Right cardiac atrium (tissue), 5 donors: ENCODE data around the gene ARL6IP5. TPM values are rescaled to one million over a fixed set of nuclear protein-coding genes. Genes with fewer than 3 reads are reported as not detected.
A peak's percentile ranks its signal among the peaks of the same experiment; 100 is the strongest.

ENCODE experiments used
- ATAC-seq, 2 donors: fragments of 200-7000 bp; cut with Tn5 transposase; one replicate each; pipeline versions ENCODE4 v1.8.0 to v1.9.1; 2020; ENCODE audit warnings: moderate library complexity in 2 of 2, mild to moderate bottlenecking in 1 of 2
- DNase-seq, 3 donors: peaks; one replicate each; pipeline ENCODE4 v3.0.0-alpha.2; 2020
- H3K27ac ChIP-seq: one replicate; pipeline ENCODE4 v1.5.1; 2013; ENCODE audit warnings: mild to moderate bottlenecking, low read length, control low read depth, moderate library complexity
- H3K27me3 ChIP-seq: one replicate; pipeline ENCODE4 v1.6.1; 2013; ENCODE audit not compliant: control insufficient read depth, insufficient read depth
- H3K4me1 ChIP-seq: one replicate; pipeline ENCODE4 v1.6.1; 2013; ENCODE audit warnings: low read length; ENCODE audit not compliant: control insufficient read depth, insufficient read depth
- H3K4me3 ChIP-seq: one replicate; pipeline ENCODE4 v1.5.1; 2013; ENCODE audit warnings: low read length, control low read depth
- H3K9me3 ChIP-seq: one replicate; pipeline ENCODE4 v1.6.1; 2013; ENCODE audit warnings: low read length; ENCODE audit not compliant: control insufficient read depth
- WGBS: extraction: QIAGEN DNeasy Blood & Tissue Kit; methylation state at CpG from one replicate; pipeline ENCODE4 v1.1.7; 2013; 5-methylcytosine and 5-hydroxymethylcytosine counted together
- intact Hi-C, 4 donors: fragments of 100-400 bp; cut with DNase I; formaldehyde crosslinking; loops; one replicate each; pipeline versions ENCODE4 v1.11.0 to v1.14.0; 2022 to 2023
- polyA plus RNA-seq: library from polyadenylated mRNA; stranded (reverse); fragments of 200-250 nt; gene quantifications from one replicate; pipeline ENCODE4 v1.2.3, GENCODE V29; 2013
- total RNA-seq, 4 donors: library from RNA; stranded (reverse); fragmentation: NEBNext Ultra II Directional; extraction: Animal tissue kit (Norgen Biotek cat#: 25700); gene quantifications; one replicate each; pipeline ENCODE4 v1.2.1, GENCODE V29; 2021
- donor health status: healthy with polysubstance abuse.
- donor health status: DM: no; HTN: yes; CAD: no.
- donor health status: DM: no; HTN: no; CAD: no.
- donor health status: DM: no; HTN: yes; CAD: no; lungs with severe emphysema.
- donor health status: DM: yes; HTN: yes; CAD: no.

The ARL6IP5 gene
- total and polyA plus RNA-seq, 5 donors: 162 to 261 (median 233) TPM

DNA sequence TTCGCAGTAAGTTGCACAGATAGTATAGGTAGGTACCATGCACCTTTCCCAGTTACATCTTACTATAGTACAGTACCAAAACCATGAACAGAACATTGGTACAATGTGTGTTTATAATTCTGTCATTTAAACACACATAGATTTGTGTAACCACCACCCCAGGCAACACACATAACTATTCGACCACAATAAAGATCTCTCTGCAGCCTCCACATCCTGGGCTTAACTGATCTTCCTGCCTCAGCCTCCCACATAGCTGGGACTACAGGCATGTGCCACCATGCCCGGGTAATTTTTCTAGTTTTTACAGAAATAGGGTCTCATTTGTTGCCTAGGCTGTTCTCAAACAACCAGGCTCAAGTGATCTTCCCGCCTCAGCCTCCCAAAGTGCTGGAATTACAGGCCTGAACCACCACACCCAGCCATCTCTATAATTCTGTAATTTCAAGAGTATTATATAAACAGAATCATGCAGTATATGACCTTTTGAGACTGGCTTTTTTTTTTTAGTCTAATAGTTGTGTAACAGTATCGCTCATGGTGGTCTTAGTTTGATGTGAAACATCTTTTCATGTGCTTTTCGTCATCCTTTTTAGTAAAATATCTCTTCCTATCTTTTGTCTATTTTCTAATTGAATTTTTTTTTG, 19.3 kb upstream of the ARL6IP5 start:
- H3K4me1 ChIP-seq: no peaks in the 10 kb centered on the region
- intact Hi-C loops: no loop called here
- H3K9me3 ChIP-seq: no peaks in the 10 kb centered on the region
- no peak for DNase-seq
- WGBS: 96% methylated on average over 6 of the region's 6 CpGs
- H3K27me3 ChIP-seq: no peaks in the 10 kb centered on the region
- no peak overlapping the region for H3K4me3 ChIP-seq
- H3K27ac ChIP-seq: no peak overlapping the region
- ATAC-seq: no peak

DNA sequence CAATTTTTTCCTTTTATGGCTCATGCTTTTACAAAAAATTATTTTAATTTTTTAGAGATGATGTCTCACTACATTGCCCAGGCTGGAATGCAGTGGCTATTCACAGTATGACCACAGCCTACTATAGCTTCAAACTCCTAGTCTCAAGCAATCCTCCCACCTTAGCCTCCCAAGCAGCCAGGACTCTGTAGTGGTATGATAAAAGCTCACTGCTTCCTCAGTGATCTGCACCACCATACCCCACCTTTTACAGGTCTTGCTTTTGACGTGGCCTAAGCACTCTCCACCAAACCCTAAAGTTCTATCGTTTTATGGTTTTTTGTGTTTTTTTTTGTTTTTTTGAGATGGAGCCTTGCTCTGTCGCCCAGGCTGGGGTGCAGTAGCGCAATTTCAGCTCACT, 18.6 kb upstream of the ARL6IP5 start:
- no peak for ATAC-seq
- Histone ChIP-seq H3K4me1 (no peaks in the 10 kb centered on the region), H3K4me3 (no peak overlapping the region), H3K9me3 (no peaks in the 10 kb centered on the region), H3K27ac (no peak overlapping the region), H3K27me3 (no peaks in the 10 kb centered on the region)
- intact Hi-C loops: no loop called here
- 84% methylated on average over 4 of the region's 4 CpGs for WGBS
- no peak for DNase-seq

DNA sequence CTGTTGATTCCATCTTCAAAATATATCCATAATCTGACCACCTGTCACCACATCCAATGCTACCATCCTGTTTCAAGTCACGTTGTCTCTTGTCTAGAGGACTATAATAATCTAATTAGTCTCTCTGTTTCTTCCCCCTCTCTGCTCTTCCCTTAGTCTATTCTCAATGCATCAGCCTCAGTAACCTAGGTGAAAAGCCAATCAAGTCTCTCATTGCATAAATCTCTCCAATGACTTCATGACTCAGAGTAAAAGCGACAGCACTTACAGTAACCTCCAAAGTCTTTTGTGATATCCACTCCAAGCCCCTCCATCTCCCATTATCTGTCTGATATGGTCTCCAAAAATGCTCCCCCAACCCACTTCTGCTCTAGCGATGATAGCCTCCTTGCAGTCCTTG, 11.8 kb upstream of the ARL6IP5 start:
- H3K9me3 ChIP-seq: no peaks in the 10 kb centered on the region
- H3K4me1 ChIP-seq: no peaks in the 10 kb centered on the region
- DNase-seq: no peak
- WGBS: 90% methylated on average over 3 of the region's 3 CpGs
- no peak overlapping the region for H3K4me3 ChIP-seq
- ATAC-seq: no peak
- intact Hi-C loops: no loop called here
- no peaks in the 10 kb centered on the region for H3K27me3 ChIP-seq
- H3K27ac ChIP-seq: no peak overlapping the region

DNA sequence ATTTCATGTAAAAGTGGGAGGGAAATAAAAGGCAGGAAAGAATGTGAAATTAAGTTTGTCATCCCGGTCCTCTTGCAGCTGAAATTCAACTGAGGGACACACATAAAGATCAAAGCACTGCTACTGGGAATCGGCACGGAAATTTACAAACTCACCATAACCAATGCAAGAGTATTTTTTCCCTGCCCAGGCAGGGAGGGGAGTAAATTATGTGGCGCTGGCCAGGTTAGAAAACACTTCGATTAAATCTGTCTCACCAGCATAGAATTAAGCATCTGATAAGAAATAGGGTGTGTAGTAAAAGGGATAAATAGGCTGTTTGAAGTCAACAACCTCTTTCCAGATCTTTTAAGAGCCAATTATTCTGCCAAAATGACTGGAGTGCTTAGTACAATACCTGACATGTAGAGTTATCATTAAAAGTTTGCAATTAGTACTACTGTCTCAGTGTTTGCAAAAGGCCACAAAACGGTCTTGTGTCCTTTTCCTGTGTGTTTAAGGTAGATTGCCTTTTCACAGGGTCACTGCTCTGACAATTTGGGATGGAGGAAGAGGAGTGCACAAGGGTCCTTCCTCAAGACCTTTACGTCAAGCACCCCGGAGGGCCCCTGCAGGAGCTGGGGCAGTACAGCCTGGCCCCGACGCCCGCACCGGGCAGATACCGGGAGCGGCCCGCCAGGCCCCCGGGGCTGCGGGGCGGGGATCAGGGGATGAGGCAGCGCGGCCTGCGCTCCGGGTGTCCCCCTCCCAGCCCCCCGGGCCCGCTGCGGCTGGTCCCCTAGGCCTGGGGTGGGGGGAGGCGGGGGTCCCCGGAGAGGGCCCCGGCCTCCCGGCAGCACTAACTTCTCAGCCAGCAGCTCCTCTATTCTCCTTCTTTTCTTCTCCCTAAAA, 5.2 kb upstream of the ARL6IP5 start:
- Histone ChIP-seq H3K9me3 (no peaks in the 10 kb centered on the region), H3K27me3 (no peaks in the 10 kb centered on the region), H3K4me1 (no peaks in the 10 kb centered on the region), H3K27ac (peak overlapping the region; percentile 33), H3K4me3 (peak overlapping the region; percentile 100)
- intact Hi-C loops: no loop called here
- peak; percentile 29 to 74 (median 59) for DNase-seq
- ATAC-seq: peak; percentile 44 to 64
- WGBS: 3% methylated on average over 29 of the region's 29 CpGs

DNA sequence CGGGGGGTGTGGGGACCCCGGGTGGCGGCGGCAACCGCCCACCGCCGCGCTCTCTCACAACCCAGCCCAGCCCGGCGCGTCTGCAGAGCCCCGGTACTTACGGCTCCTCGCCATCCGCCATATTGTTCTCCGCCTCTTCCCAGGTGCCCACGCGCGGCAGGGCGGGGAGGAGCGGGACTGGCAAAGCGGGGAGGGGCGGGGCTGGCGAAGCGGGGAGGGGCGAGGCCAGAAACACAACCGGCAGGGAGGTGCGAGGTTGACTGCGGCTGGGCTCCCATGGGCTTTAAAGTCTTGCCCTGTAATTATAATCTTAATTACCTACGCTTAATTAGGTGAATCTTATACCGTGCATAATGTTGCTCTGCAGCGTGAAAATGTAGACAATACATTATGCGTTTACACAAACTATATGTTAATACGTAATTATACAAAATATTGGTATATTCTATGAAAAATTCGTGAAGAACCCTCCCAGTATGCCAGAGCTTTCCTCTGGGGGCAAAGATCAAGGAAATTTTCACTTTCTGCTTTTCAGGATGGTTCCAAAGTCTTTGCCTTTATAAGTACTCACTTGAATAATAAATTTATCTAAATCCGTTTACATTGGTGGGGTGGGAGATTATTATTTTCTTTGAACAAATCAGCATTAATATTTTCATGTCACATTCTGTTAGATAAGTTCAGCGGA, 4.4 kb upstream of the ARL6IP5 start, which contains the start of gene UBA3:
UBA3 (minus strand) TSS at position 133 of the 688 bp plus-strand sequence; CDS start at position 121, 12 bp downstream.
- ATAC-seq: peak; percentile 90 to 91
- Histone ChIP-seq H3K27ac (peak within 1 kb of the TSS; percentile 33), H3K9me3 (no peaks in the 10 kb centered on the region), H3K4me3 (peak within 1 kb of the TSS; percentile 100), H3K4me1 (no peaks in the 10 kb centered on the region), H3K27me3 (no peaks in the 10 kb centered on the region)
- intact Hi-C loops: no loop called here
- WGBS: 3% methylated on average over 37 of the region's 37 CpGs
- peak; percentile 92 to 97 (median 96) for DNase-seq

DNA sequence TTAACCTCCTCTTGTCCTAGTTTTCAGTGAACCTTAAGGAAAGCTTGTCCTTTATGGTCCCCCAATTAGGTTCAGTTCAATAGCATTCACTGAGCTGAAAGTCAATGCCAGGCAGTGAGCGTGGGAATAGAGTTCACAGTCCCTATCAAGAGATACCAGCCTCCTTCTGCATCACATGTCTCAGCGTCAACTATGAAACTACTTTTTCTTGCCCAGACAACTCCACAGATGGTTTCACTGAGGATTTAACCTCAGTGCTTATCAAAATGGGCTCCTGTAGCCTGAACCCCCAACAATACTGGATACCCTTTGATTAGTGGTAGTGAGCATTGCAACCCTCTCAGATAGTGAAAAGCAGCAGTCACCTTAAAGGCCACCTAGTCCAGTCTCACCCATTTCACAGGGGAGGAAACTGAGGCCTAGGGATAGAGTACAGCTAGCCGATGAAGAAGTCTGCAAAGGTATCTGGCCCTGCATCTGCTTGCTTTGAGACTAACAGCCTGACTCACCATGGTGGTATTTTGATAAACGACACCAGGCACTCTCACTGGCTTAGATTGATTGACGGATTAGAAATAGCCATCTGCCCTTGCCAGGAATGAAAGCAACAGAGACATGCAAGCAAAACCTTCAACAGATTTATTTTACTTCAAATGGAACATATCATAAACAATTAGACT, 3.0 kb upstream of the ARL6IP5 start:
- ATAC-seq (no peak), DNase-seq (no peak)
- H3K4me3 ChIP-seq: no peak overlapping the region
- no peaks in the 10 kb centered on the region for H3K9me3 ChIP-seq
- H3K27ac ChIP-seq: peak overlapping the region; percentile 32
- H3K4me1 ChIP-seq: no peaks in the 10 kb centered on the region
- intact Hi-C loops: no loop called here
- 67% methylated on average over 5 of the region's 5 CpGs for WGBS
- no peaks in the 10 kb centered on the region for H3K27me3 ChIP-seq

DNA sequence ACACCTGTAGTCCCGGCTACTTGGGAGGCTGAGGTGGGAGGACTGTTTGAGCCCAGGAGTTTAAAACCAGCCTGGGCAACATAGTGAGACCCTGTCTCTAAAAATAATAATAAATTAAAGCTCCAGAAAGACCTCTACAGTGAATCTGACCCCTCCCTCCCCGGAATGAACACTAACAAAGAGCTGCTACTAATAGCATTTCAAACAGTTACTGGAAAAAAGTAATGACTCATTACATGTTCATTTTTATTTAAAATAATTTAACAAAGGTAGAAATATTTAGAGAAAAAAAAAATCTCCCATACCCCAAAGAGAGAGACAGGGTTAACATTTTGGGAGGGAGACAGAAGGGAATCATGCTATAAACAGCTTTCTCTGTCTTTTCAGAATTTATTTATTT, 2.4 kb upstream of the ARL6IP5 start:
- H3K27ac ChIP-seq: no peak overlapping the region
- 65% methylated on average over 2 of the region's 2 CpGs for WGBS

DNA sequence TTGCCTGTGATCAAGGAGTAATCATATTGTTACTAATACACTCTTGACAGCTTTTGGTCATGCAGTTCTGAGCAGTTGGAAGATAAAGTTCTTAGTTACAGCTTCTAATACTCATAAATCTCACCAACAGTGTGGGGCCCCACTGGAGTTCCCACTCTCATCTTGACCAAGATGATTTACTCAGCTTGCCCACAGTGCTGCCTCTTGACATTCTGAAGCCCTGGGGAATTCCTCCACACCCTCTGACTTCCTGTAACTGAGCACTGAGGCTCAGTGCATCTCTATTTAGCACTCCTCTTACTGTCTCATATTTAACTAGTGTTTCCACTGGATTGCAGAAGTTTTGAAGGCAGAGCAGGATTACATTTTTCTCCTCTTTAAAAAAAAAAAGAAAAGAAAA, 1.9 kb upstream of the ARL6IP5 start:
- peaks cover 2% of the 10 kb centered on the region for H3K4me1 ChIP-seq
- peak overlapping the region; percentile 17 for H3K27ac ChIP-seq
- H3K4me3 ChIP-seq: no peak overlapping the region
- peak in 2 of 3 donors; percentile 37 to 41 for DNase-seq
- intact Hi-C loops: no loop called here
- no peak for ATAC-seq
- H3K27me3 ChIP-seq: no peaks in the 10 kb centered on the region
- no peaks in the 10 kb centered on the region for H3K9me3 ChIP-seq

More for the DNA sequence above, 2.4 kb upstream of the ARL6IP5 start:
- intact Hi-C loops: no loop called here
- peaks cover under 1% of the 10 kb centered on the region for H3K4me1 ChIP-seq
- no peaks in the 10 kb centered on the region for H3K27me3 ChIP-seq
- DNase-seq: no peak
- H3K9me3 ChIP-seq: no peaks in the 10 kb centered on the region
- no peak overlapping the region for H3K4me3 ChIP-seq
- no peak for ATAC-seq

DNA sequence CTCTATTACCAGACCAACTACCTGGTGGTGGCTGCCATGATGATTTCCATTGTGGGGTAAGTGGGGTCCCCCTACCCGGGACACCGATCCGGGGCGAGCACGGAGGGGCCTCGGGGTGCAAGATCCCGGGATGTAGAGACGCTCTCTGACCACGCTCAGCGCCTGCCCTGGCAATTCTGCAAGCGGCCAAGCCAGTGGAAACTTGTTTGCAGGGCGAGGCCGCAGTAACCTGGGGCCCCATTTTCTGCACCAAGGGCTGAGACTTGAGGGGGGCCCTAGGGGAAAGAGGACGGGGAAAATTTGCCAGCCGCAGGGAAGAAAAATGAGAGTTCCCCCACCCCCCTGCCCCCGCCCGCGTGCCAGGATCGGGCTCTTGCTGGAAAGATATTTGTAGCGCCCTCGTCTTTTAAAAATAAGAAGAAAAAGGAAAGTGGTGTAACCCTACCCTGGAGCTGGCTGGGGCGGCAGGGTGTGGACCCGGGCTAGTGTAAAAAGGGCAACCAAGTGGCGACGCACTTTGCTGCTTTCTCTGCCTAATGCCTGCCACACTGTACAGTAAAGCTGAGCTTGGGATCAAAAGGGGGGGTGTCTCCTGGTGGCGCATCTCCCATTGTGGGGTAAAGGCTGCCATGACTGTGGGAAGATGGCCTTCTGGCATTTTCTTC, 563 bp downstream of the ARL6IP5 start:
- Histone ChIP-seq H3K27ac (peak overlapping the region; percentile 97), H3K27me3 (no peaks in the 10 kb centered on the region), H3K4me3 (peak overlapping the region; percentile 61), H3K4me1 (peaks cover 8% of the 10 kb centered on the region), H3K9me3 (no peaks in the 10 kb centered on the region)
- under 1% methylated on average over 26 of the region's 26 CpGs for WGBS
- ATAC-seq (peak; percentile 49), DNase-seq (peak; percentile 51 to 80 (median 73))
- intact Hi-C loops: no loop called here
